Endothelial cell of umbilical vein (primary cell): Measurements from ENCODE around the gene KCNG2. TPM values are rescaled to one million over a fixed set of nuclear protein-coding genes. Genes with fewer than 3 reads are reported as not detected.
A peak's percentile ranks its signal among the peaks of the same experiment; 100 is the strongest.

Source experiments
- BruUV-seq: library from RNA; stranded (reverse); fragments of 400-500 nt; replicated peaks from 2 replicates; lab custom pipeline; 2021; lab: Mats Ljungman, UMichigan
- CTCF ChIA-PET: fragments of 300-600, 350-600 bp; sonication (Branson Sonifier 250); formaldehyde crosslinking; loops from one replicate; lab custom pipeline; 2021; ENCODE audit warnings: antibody characterized with exemption, inconsistent platforms; lab: Charles Lee
- POLR2A ChIA-PET: fragments of 300-600, 350-600 bp; sonication (Branson Sonifier 250); formaldehyde crosslinking; loops from one replicate; lab custom pipeline; 2021; ENCODE audit warnings: antibody characterized with exemption, inconsistent platforms; lab: Charles Lee
- DNase-seq: peaks from one replicate; pipeline ENCODE4 v3.0.0-alpha.2; 2011; ENCODE audit warnings: low read depth, low spot score
- FAIRE-seq: peaks from 2 replicates; lab custom pipeline; 2011; peaks lifted over from hg19 to GRCh38; lab: Jason Lieb, UNC
- H2AFZ ChIP-seq: 2 replicates; pipeline ENCODE4 v1.6.0; 2012; ENCODE audit warnings: low read depth, low read length, control low read depth, inconsistent platforms
- H3K27ac ChIP-seq: 2 replicates; pipeline ENCODE4 v1.5.1; 2011; ENCODE audit warnings: low read depth, mild to moderate bottlenecking, control low read depth, low read length, moderate library complexity; ENCODE audit not compliant: insufficient read depth
- H3K27me3 ChIP-seq, 2 experiments: 2 replicates each; pipeline versions ENCODE4 v1.6.0 to v1.6.1; 2011; ENCODE audit warnings: low read length in 2 of 2, mixed read lengths in 1 of 2; ENCODE audit not compliant: control insufficient read depth in 2 of 2, insufficient read depth in 2 of 2
- H3K36me3 ChIP-seq, 2 experiments: 2 replicates in 1 of 2; 3 replicates in 1 of 2; pipeline ENCODE4 v1.5.1; 2011; ENCODE audit warnings: low read length in 2 of 2, mild to moderate bottlenecking in 1 of 2, moderate library complexity in 1 of 2; ENCODE audit not compliant: control insufficient read depth in 2 of 2, insufficient read depth in 2 of 2; ENCODE audit errors: extremely low read depth in 1 of 2
- H3K4me1 ChIP-seq: 3 replicates; pipeline ENCODE4 v1.5.1; 2011; ENCODE audit warnings: mild to moderate bottlenecking, low read length; ENCODE audit not compliant: control insufficient read depth, insufficient read depth; ENCODE audit errors: extremely low read depth
- H3K4me2 ChIP-seq: 2 replicates; pipeline ENCODE4 v1.6.1; 2011; ENCODE audit warnings: low read length, control low read depth, mixed read lengths; ENCODE audit not compliant: insufficient read depth
- H3K4me3 ChIP-seq, 3 experiments: fragments of 200-600 bp in 1 of 3; sonication (generic), shearing (Covaris generic) in 1 of 3; replicated peaks in 1 of 3; 2 replicates each; pipeline ENCODE4 v1.5.1; 2011 to 2016; ENCODE audit warnings: control low read depth in 3 of 3, low read length in 3 of 3, mild to moderate bottlenecking in 2 of 3, inconsistent platforms in 1 of 3, low read depth in 1 of 3, moderate library complexity in 1 of 3; ENCODE audit not compliant: insufficient read depth in 1 of 3
- H3K79me2 ChIP-seq: 2 replicates; pipeline ENCODE4 v1.6.0; 2012; ENCODE audit warnings: low read length, inconsistent platforms; ENCODE audit not compliant: control insufficient read depth, insufficient read depth
- H3K9ac ChIP-seq: replicated peaks from 2 replicates; pipeline ENCODE3; 2011; ENCODE audit warnings: low read length, control low read depth; ENCODE audit not compliant: insufficient read depth; ENCODE audit errors: extremely low read depth
- H3K9me1 ChIP-seq: replicated peaks from 3 replicates; pipeline ENCODE4 v1.6.0; 2011; ENCODE audit warnings: mild to moderate bottlenecking, low read length; ENCODE audit not compliant: control insufficient read depth, insufficient read depth; ENCODE audit errors: extremely low read depth
- H3K9me3 ChIP-seq: replicated peaks from 2 replicates; pipeline ENCODE4 v1.5.1; 2012; ENCODE audit warnings: low read length, inconsistent platforms; ENCODE audit not compliant: control insufficient read depth, insufficient read depth
- H4K20me1 ChIP-seq: replicated peaks from 2 replicates; pipeline ENCODE3; 2011; ENCODE audit warnings: mild to moderate bottlenecking, low read length; ENCODE audit not compliant: control insufficient read depth, insufficient read depth; ENCODE audit errors: extremely low read depth
- CTCF ChIP-seq, 2 donors: IDR thresholded peaks; 1 replicate in 1 of 2; 2 replicates in 1 of 2; pipeline ENCODE4 v1.5.1; 2011; ENCODE audit warnings: low read length in 2 of 2, mild to moderate bottlenecking in 2 of 2, moderate library complexity in 2 of 2, control low read depth in 1 of 2, inconsistent platforms in 1 of 2, low read depth in 1 of 2; ENCODE audit not compliant: insufficient read depth in 1 of 2; ENCODE audit errors: extremely low read depth in 1 of 2
- EZH2 ChIP-seq: IDR thresholded peaks from 2 replicates; pipeline ENCODE4 v1.6.1; 2012; ENCODE audit warnings: borderline replicate concordance, low read depth, mild to moderate bottlenecking, moderate library complexity, low read length, inconsistent platforms; ENCODE audit not compliant: severe bottlenecking
- FOS ChIP-seq: IDR thresholded peaks from 2 replicates; pipeline ENCODE4 v1.6.1; 2011; ENCODE audit warnings: mild to moderate bottlenecking, low read length, moderate library complexity, borderline replicate concordance; ENCODE audit not compliant: insufficient read depth
- GATA2 ChIP-seq: IDR thresholded peaks from 2 replicates; pipeline ENCODE4 v1.7.0; 2011; ENCODE audit warnings: low read depth, mild to moderate bottlenecking, moderate library complexity, mixed read lengths, low read length; ENCODE audit not compliant: insufficient read length, insufficient read depth
- JUN ChIP-seq: IDR thresholded peaks from 2 replicates; pipeline ENCODE4 v1.6.1; 2011; ENCODE audit warnings: borderline replicate concordance, low read depth; ENCODE audit not compliant: insufficient read length, insufficient read depth
- MAX ChIP-seq: IDR thresholded peaks from 2 replicates; pipeline ENCODE4 v1.6.1; 2011; ENCODE audit not compliant: insufficient read depth, insufficient read length
- MYC ChIP-seq: IDR thresholded peaks from one replicate; pipeline ENCODE4 v1.6.1; 2011; ENCODE audit warnings: mild to moderate bottlenecking, low read depth, low read length
- POLR2A ChIP-seq: IDR thresholded peaks from 2 replicates; pipeline ENCODE4 v1.6.1; 2012; ENCODE audit warnings: low read depth, mild to moderate bottlenecking, control low read depth, low read length
- POLR2AphosphoS5 ChIP-seq: IDR thresholded peaks from 2 replicates; pipeline ENCODE4 v1.6.1; 2012; ENCODE audit warnings: low read depth, mild to moderate bottlenecking, control low read depth, low read length, moderate library complexity; ENCODE audit not compliant: insufficient read depth
- dilution Hi-C: fragments of 300-500 bp; cut with MboI; formaldehyde crosslinking; loops from one replicate; pipeline ENCODE4 v1.15.0; 2019; ENCODE audit warnings: low sequenced_read_pairs; ENCODE audit not compliant: extremely low pct_ligation_motif_present
- intact Hi-C: fragments of 100-400 bp; cut with micrococcal nuclease; formaldehyde crosslinking; loops from one replicate; pipeline ENCODE4 v1.10.0; 2022
- polyA plus RNA-seq, 4 experiments: library from polyadenylated mRNA; depleted of rRNA in 3 of 4; stranded (reverse) in 3 of 4; unstranded in 1 of 4; fragments of >200 nt; gene quantifications; 2 replicates each; pipeline versions ENCODE4 v1.2.1 to v1.2.3, GENCODE V29; 2011 to 2012; ENCODE audit warnings: missing spikeins in 1 of 4
- total RNA-seq: library from RNA; stranded (reverse); gene quantifications from 2 replicates; pipeline ENCODE4 v1.2.3, GENCODE V29; 2021

Gene KCNG2
- total and polyA plus RNA-seq, 2 donors (not counting 3 experiments of a cell fraction or from before 2014, with no cell fraction given): not detected

GRCh38 chr18:79754022-79754761, 43.5 kb upstream of the KCNG2 start:
- Histone ChIP-seq H3K4me2 (no peak overlapping the region), H3K4me1 (no peaks in the 10 kb centered on the region), H3K36me3 (peaks cover 0 to 6% of the 10 kb centered on the region in 2 experiments), H3K9ac (no peak overlapping the region), H3K79me2 (no peaks in the 10 kb centered on the region), H3K9me1 (no peaks in the 10 kb centered on the region), H3K27me3 (no peaks in the 10 kb centered on the region), H3K9me3 (no peaks in the 10 kb centered on the region), H4K20me1 (no peaks in the 10 kb centered on the region), H3K27ac (no peak overlapping the region), H2AFZ (no peak overlapping the region), H3K4me3 (no peak overlapping the region)
- DNase-seq (no peak), FAIRE-seq (no peak)
- POLR2A ChIA-PET: no interaction called here
- CTCF ChIA-PET: no interaction called here
- intact Hi-C loops (no loop called here), dilution Hi-C loops (no loop called here)
- TF ChIP-seq GATA2 (no peak), FOS (no peak), MAX (no peak), JUN (no peak), EZH2 (no peak), POLR2AphosphoS5 (no peak), CTCF (IDR thresholded peaks at IDR 0.05; ENCODE audit: extremely low read depth in 1 of 2, insufficient read depth in 1 of 2, low read depth in 1 of 2, low read length in 2 of 2) (no peak), MYC (no peak), POLR2A (no peak)
- TSS peak; percentile 87 for BruUV-seq
